GM12878 (cell line): ENCODE measurements around the gene RETN.
A peak's percentile ranks its signal among the peaks of the same experiment; 100 is the strongest.

Experiments
- KAT2A ChIP-seq: conservative IDR thresholded peaks from 2 replicates; pipeline ENCODE4 v1.6.1; 2011; ENCODE audit warnings: low read depth, low read length; ENCODE audit not compliant: control insufficient read depth
- POLR2AphosphoS5 ChIP-seq: IDR thresholded peaks from 2 replicates; pipeline ENCODE4 v1.6.1; 2011; ENCODE audit warnings: mild to moderate bottlenecking, low read length, inconsistent platforms
- SIX5 ChIP-seq: IDR thresholded peaks from 2 replicates; pipeline ENCODE4 v1.6.1; 2011; ENCODE audit warnings: mild to moderate bottlenecking, low read depth, low read length, moderate library complexity; ENCODE audit not compliant: severe bottlenecking
- TF ChIP-seq, protein P1 (sequence below), 3 experiments: IDR thresholded peaks in 2 of 3; conservative IDR thresholded peaks in 1 of 3; 2 replicates each; pipeline ENCODE4 v1.5.1; 2011; ENCODE audit warnings: low read depth in 3 of 3, low read length in 3 of 3, mild to moderate bottlenecking in 3 of 3, control low read depth in 2 of 3, moderate library complexity in 2 of 3, inconsistent platforms in 1 of 3, mixed read lengths in 1 of 3; ENCODE audit not compliant: control insufficient read depth in 2 of 3, insufficient read depth in 1 of 3; ENCODE audit errors: extremely low read depth in 1 of 3

- TF ChIP-seq SIX5 (no peak), KAT2A (no peak), POLR2AphosphoS5 (no peak)
- TF ChIP-seq, protein P1, sequence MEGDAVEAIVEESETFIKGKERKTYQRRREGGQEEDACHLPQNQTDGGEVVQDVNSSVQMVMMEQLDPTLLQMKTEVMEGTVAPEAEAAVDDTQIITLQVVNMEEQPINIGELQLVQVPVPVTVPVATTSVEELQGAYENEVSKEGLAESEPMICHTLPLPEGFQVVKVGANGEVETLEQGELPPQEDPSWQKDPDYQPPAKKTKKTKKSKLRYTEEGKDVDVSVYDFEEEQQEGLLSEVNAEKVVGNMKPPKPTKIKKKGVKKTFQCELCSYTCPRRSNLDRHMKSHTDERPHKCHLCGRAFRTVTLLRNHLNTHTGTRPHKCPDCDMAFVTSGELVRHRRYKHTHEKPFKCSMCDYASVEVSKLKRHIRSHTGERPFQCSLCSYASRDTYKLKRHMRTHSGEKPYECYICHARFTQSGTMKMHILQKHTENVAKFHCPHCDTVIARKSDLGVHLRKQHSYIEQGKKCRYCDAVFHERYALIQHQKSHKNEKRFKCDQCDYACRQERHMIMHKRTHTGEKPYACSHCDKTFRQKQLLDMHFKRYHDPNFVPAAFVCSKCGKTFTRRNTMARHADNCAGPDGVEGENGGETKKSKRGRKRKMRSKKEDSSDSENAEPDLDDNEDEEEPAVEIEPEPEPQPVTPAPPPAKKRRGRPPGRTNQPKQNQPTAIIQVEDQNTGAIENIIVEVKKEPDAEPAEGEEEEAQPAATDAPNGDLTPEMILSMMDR (IDR thresholded peaks at IDR 0.05 in 2 of 3, conservative IDR thresholded peaks at IDR 0.05 in 1 of 3; ENCODE audit: control insufficient read depth in 2 of 3, extremely low read depth in 1 of 3, insufficient read depth in 1 of 3, low read depth in 3 of 3, low read length in 3 of 3): peak; percentile 63 to 90 (median 86)
Measured at GRCh38 chr19:7678971-7679751, 10.3 kb downstream of the RETN start.
